Coronary artery (tissue), 2 donors: Measurements from ENCODE around the gene PITX2.
A peak's percentile ranks its signal among the peaks of the same experiment; 100 is the strongest.

ENCODE experiments used
- DNase-seq: peaks from one replicate; pipeline ENCODE4 v3.0.0-alpha.2; 2017; ENCODE audit warnings: low spot score
- H3K27ac ChIP-seq, 2 donors: fragments of 200-600 bp; sonication (generic); one replicate each; pipeline ENCODE4 v1.5.1; 2016 to 2019
- H3K4me3 ChIP-seq: fragments of 200-600 bp; sonication (generic); 2 replicates; pipeline ENCODE4 v1.5.1; 2016; ENCODE audit warnings: mild to moderate bottlenecking, moderate library complexity
- CTCF ChIP-seq: fragments of 200-600 bp; sonication (generic); IDR thresholded peaks from one replicate; pipeline ENCODE4 v1.5.1; 2019; ENCODE audit warnings: antibody characterized with exemption

PITX2 gene

DNA sequence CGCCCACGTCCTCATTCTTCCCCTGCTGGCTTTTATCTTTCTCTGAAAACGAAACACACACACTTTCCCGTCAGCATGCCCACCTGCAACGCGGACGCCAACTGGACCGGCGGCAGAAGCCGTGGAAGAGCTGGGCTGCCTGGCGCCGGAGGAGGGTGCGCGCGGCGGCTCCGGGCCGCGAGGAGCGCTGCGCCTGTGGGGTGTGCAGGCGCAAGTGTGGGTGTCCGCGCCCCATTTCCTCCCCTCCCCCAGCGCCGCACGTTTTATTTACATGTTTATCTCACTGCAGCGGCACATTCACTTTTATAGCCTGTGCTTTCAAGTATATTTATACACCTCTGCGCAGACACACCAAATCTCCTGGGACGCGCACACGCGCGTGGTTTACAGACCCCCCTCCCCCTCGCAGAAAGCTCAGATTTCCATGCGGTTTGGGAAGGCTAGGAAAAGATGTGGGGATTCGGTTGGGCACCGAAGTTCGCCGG is 1.5 kb downstream of the PITX2 start:
- TF ChIP-seq CTCF = no peak
- H3K27ac ChIP-seq = no peak overlapping the region
- DNase-seq = no peak
- peak overlapping the region; percentile 77 for H3K4me3 ChIP-seq

GRCh38 chr4:110620691-110621327 is 2.1 kb downstream of the PITX2 start:
- DNase-seq = peak; percentile 63
- TF ChIP-seq CTCF = no peak
- Histone ChIP-seq H3K27ac (no peak overlapping the region), H3K4me3 (peak overlapping the region; percentile 77)

GRCh38 chr4:110620322-110620690 is 2.6 kb downstream of the PITX2 start:
- no peak for TF ChIP-seq CTCF
- Histone ChIP-seq H3K27ac (no peak overlapping the region), H3K4me3 (peak overlapping the region; percentile 77)
- DNase-seq = no peak

DNA sequence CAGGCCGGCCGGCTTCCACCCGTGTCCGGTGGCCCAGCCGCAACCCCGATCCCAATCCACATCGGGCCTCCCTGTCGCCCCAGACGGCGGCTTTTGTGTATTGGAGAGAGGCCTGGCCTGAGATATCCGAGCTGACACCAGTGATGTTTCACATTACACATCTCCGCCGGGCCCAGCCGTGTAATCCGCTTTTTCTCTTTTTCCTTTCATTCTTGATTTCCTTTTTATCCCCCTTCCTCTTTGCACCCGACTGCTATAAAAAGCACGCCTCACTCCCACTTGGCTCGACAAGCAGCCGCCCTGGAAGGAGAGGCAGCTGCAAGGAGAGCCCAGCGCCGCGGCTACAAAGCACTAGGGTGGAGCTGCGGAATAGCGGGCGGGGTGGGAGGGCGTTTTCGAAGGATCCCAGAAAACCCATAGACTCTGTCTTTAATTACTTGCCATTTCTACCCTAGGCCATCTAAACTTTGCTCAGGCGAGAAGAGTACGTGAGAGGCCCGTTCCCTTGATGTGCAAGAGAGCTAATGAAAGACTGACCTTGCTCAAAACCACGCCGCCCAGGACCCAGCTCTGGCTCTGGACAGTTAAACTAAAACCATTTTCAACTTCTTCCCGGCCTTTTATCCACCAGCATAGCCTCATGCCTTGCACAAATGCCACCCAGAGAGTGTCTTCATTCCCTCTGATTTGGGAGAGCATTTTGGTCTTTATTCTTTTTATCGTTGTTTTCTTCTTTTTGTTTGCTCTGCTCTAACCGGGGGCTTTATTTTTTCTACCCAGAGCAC is 3.2 kb downstream of the PITX2 start:
- Histone ChIP-seq H3K27ac (no peak overlapping the region), H3K4me3 (peak overlapping the region; percentile 36)
- no peak for TF ChIP-seq CTCF
- no peak for DNase-seq

- no peak for DNase-seq
- Histone ChIP-seq H3K27ac (peak overlapping the region in 1 of 2 donors; percentile 10), H3K4me3 (peak overlapping the region; percentile 36)
- TF ChIP-seq CTCF = no peak
Observed at GRCh38 chr4:110618581-110619462, 4.1 kb downstream of the PITX2 start.

GRCh38 chr4:110617646-110618580 is 5.0 kb downstream of the PITX2 start:
- Histone ChIP-seq H3K4me3 (peak overlapping the region; percentile 21), H3K27ac (no peak overlapping the region)
- no peak for DNase-seq
- TF ChIP-seq CTCF = no peak
